SK-N-SH (cell line): ENCODE results near the gene LDLRAP1. TPM values are rescaled to one million over a fixed set of nuclear protein-coding genes. Genes with fewer than 3 reads are reported as not detected.

Experiments used
- CTCF ChIA-PET: fragments of 300-600, 350-600 bp; formaldehyde crosslinking; extraction: SDS; loops from one replicate; lab custom pipeline; 2021; lab: Yijun Ruan, JAX
- POLR2A ChIA-PET: fragments of 350-600 bp; sonication (Branson Sonifier 250); formaldehyde crosslinking; extraction: SDS; loops from one replicate; lab custom pipeline; 2020; ENCODE audit warnings: antibody characterized with exemption, inconsistent platforms; lab: Yijun Ruan, JAX
- DNase-seq: peaks from one replicate; pipeline ENCODE4 v3.0.0; 2012
- H2AFZ ChIP-seq: fragments of 200-600 bp; sonication (generic); 2 replicates; pipeline ENCODE4 v1.8.1; 2016; ENCODE audit warnings: antibody characterized with exemption, mild to moderate bottlenecking, low read depth
- H3F3A ChIP-seq: fragments of 200-600 bp; sonication (generic); replicated peaks from 2 replicates; pipeline ENCODE3; 2016; ENCODE audit warnings: antibody characterized with exemption, mild to moderate bottlenecking; ENCODE audit not compliant: insufficient read depth
- H3K27ac ChIP-seq, 2 experiments: fragments of 200-500 bp in 1 of 2; fragments of 200-600 bp in 1 of 2; sonication (Bioruptor generic) in 1 of 2; sonication (generic), shearing (Covaris generic) in 1 of 2; 2 replicates each; pipeline versions ENCODE4 v1.5.1 to v1.6.1; 2014 to 2016; ENCODE audit warnings: low read depth in 2 of 2, inconsistent platforms in 1 of 2, low read length in 1 of 2, mild to moderate bottlenecking in 1 of 2, mixed read lengths in 1 of 2
- H3K27me3 ChIP-seq: fragments of 200-600 bp; sonication (generic), shearing (Covaris generic); 2 replicates; pipeline ENCODE4 v1.6.1; 2016; ENCODE audit warnings: mixed run types; ENCODE audit not compliant: insufficient read depth
- H3K36me3 ChIP-seq, 2 experiments: fragments of 200-500 bp in 1 of 2; fragments of 200-600 bp in 1 of 2; sonication (Bioruptor generic) in 1 of 2; sonication (generic) in 1 of 2; replicated peaks in 1 of 2; 2 replicates each; pipeline versions ENCODE3 to v1.5.1; 2014 to 2016; ENCODE audit warnings: low read length in 1 of 2, mild to moderate bottlenecking in 1 of 2; ENCODE audit not compliant: insufficient read depth in 2 of 2, control insufficient read depth in 1 of 2
- H3K4me1 ChIP-seq, 2 experiments: fragments of 200-500 bp in 1 of 2; fragments of 200-600 bp in 1 of 2; sonication (Bioruptor generic) in 1 of 2; sonication (generic), shearing (Covaris generic) in 1 of 2; 2 replicates each; pipeline versions ENCODE4 v1.5.1 to v1.6.1; 2014 to 2016; ENCODE audit warnings: low read depth in 1 of 2, low read length in 1 of 2, mixed run types in 1 of 2; ENCODE audit not compliant: insufficient read depth in 2 of 2, control insufficient read depth in 1 of 2
- H3K4me2 ChIP-seq: fragments of 200-600 bp; sonication (generic), shearing (Covaris generic); 2 replicates; pipeline ENCODE4 v1.6.1; 2017; ENCODE audit warnings: mixed run types
- H3K4me3 ChIP-seq, 2 experiments: fragments of 200-500 bp in 1 of 2; fragments of 200-600 bp in 1 of 2; sonication (Bioruptor generic) in 1 of 2; sonication (generic), shearing (Covaris generic) in 1 of 2; 2 replicates each; pipeline versions ENCODE4 v1.5.1 to v1.8.1; 2014 to 2016; ENCODE audit warnings: low read depth in 2 of 2, inconsistent platforms in 1 of 2, low read length in 1 of 2, mild to moderate bottlenecking in 1 of 2, mixed read lengths in 1 of 2, moderate library complexity in 1 of 2
- H3K79me2 ChIP-seq: fragments of 200-600 bp; sonication (generic); 2 replicates; pipeline ENCODE4 v1.8.1; 2017; ENCODE audit warnings: mild to moderate bottlenecking; ENCODE audit not compliant: insufficient read depth
- H3K9ac ChIP-seq: fragments of 200-600 bp; sonication (generic); 2 replicates; pipeline ENCODE4 v1.6.1; 2017; ENCODE audit warnings: mixed run types
- H3K9me2 ChIP-seq: fragments of 200-600 bp; sonication (generic); 2 replicates; pipeline ENCODE4 v1.6.1; 2017; ENCODE audit warnings: mixed run types
- H3K9me3 ChIP-seq: fragments of 200-600 bp; sonication (generic); 2 replicates; pipeline ENCODE4 v1.6.1; 2017; ENCODE audit warnings: mixed run types, mild to moderate bottlenecking, moderate library complexity
- H4K20me1 ChIP-seq: fragments of 200-600 bp; sonication (generic); 2 replicates; pipeline ENCODE4 v1.6.1; 2017; ENCODE audit warnings: mild to moderate bottlenecking, mixed run types; ENCODE audit not compliant: insufficient read depth
- CHD2 ChIP-seq: fragments of 150-350 bp; IDR thresholded peaks from 2 replicates; pipeline ENCODE4 v1.6.1; 2018; ENCODE audit warnings: low read length; ENCODE audit not compliant: partially characterized antibody
- EP300 ChIP-seq, 2 experiments: IDR thresholded peaks; 2 replicates each; pipeline versions ENCODE4 v1.4.0 to v1.6.1; 2012; ENCODE audit warnings: borderline replicate concordance in 1 of 2, low read depth in 1 of 2, low read length in 1 of 2
- FOSL2 ChIP-seq: IDR thresholded peaks from 2 replicates; pipeline ENCODE4 v1.4.0; 2012; ENCODE audit warnings: low read depth, mild to moderate bottlenecking, moderate library complexity, borderline replicate concordance
- GATA2 ChIP-seq: sonication (generic); formaldehyde crosslinking; IDR thresholded peaks from 2 replicates; pipeline ENCODE4 v1.5.0; 2020; ENCODE audit warnings: mild to moderate bottlenecking, missing genetic modification reagents
- MXI1 ChIP-seq: IDR thresholded peaks from 2 replicates; pipeline ENCODE4 v1.6.1; 2012; ENCODE audit warnings: mild to moderate bottlenecking, low read depth, low read length, improper control_type of control experiment
- NFIC ChIP-seq: IDR thresholded peaks from 2 replicates; pipeline ENCODE4 v1.4.0; 2012; ENCODE audit warnings: borderline replicate concordance
- PBX3 ChIP-seq: IDR thresholded peaks from 2 replicates; pipeline ENCODE4; 2012
- REST ChIP-seq: IDR thresholded peaks from 2 replicates; pipeline ENCODE4 v1.6.1; 2012; ENCODE audit warnings: mild to moderate bottlenecking, low read depth, low read length, moderate library complexity
- RXRA ChIP-seq: IDR thresholded peaks from 2 replicates; pipeline ENCODE4 v1.4.0; 2012; ENCODE audit warnings: low read depth, mild to moderate bottlenecking, borderline replicate concordance
- TAF1 ChIP-seq: IDR thresholded peaks from 2 replicates; pipeline ENCODE4 v1.6.1; 2012; ENCODE audit warnings: low read depth, mild to moderate bottlenecking, low read length, moderate library complexity, borderline replicate concordance
- USF2 ChIP-seq: fragments of 150-350 bp; IDR thresholded peaks from 2 replicates; pipeline ENCODE4 v1.6.1; 2017; ENCODE audit warnings: antibody characterized with exemption, low read length, low read depth, borderline replicate concordance
- YY1 ChIP-seq: IDR thresholded peaks from 2 replicates; pipeline ENCODE4 v1.4.0; 2012; ENCODE audit warnings: low read depth, mild to moderate bottlenecking
- WGBS: methylation state at CpG from one replicate; pipeline ENCODE4 v1.1.6; 2017; ENCODE audit warnings: low lambda C conversion rate; 5-methylcytosine and 5-hydroxymethylcytosine counted together
- polyA plus RNA-seq, 3 experiments: library from polyadenylated mRNA; depleted of rRNA; stranded (reverse); fragments of >200 nt; gene quantifications; 2 replicates each; pipeline ENCODE4 v1.2.3, GENCODE V29; 2012
- TF ChIP-seq, protein P1 (sequence below): IDR thresholded peaks from 2 replicates; pipeline ENCODE4 v1.4.0; 2012; ENCODE audit warnings: low read depth, borderline replicate concordance

The LDLRAP1 gene
- polyA plus RNA-seq, 1 of the 3 experiments (the other 2 are of a cell fraction): 19.1 TPM

DNA sequence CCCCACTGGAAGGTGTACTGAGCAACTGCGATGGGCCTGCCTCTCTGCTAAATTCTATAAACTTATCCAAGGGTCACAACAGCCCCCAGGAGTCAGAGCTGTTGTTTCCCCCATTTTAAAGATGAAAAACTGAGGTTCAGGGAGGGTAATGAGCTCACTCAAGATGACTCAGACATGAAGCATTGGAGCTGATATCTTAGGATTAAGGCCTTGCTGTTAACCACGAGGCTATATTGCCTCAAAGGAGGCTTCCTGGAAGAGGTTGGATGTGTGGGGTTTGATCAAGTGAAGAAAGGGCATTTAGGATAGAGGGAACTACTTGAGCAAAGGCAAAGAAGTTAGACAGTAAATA lies 6.7 kb downstream of the LDLRAP1 start:
- no peaks in the 10 kb centered on the region for H3K9me3 ChIP-seq
- no peak overlapping the region for H3K4me2 ChIP-seq
- no peak overlapping the region for H3K4me3 ChIP-seq
- H3K9me2 ChIP-seq: no peaks in the 10 kb centered on the region
- ChIA-PET POLR2A (no interaction called here), CTCF (interaction anchor here (1.0 to 3.3 kb wide), 4 partner anchors 16 to 29 kb away, joined by 4 to 15 read pairs (median 7); no protein-coding TSS in a partner anchor)
- no peak overlapping the region for H2AFZ ChIP-seq
- H3F3A ChIP-seq: no peaks in the 10 kb centered on the region
- peaks cover 44% of the 10 kb centered on the region; the same call in 1 of the 2 replicates for H3K79me2 ChIP-seq
- DNase-seq: no peak
- peaks cover 40% of the 10 kb centered on the region for H4K20me1 ChIP-seq
- H3K27ac ChIP-seq: no peak overlapping the region
- H3K4me1 ChIP-seq: peaks cover 0 to 9% of the 10 kb centered on the region in 2 experiments; a peak in 1 of 4 replicates
- TF ChIP-seq FOSL2: no peak; the same call in 1 of the 2 replicates
- TF ChIP-seq NFIC: no peak
- TF ChIP-seq RXRA: no peak
- no peak for TF ChIP-seq REST
- TF ChIP-seq YY1: no peak
- WGBS: 77% methylated on average over 2 of the region's 2 CpGs
- no peaks in the 10 kb centered on the region for H3K27me3 ChIP-seq
- H3K36me3 ChIP-seq: no peaks in the 10 kb centered on the region
- no peak overlapping the region for H3K9ac ChIP-seq

- H4K20me1 ChIP-seq: peaks cover 34% of the 10 kb centered on the region
- peaks cover 37% of the 10 kb centered on the region; the same call in 1 of the 2 replicates for H3K79me2 ChIP-seq
- no peak overlapping the region for H3K4me2 ChIP-seq
- no peak overlapping the region for H3K4me3 ChIP-seq
- DNase-seq: no peak
- no peaks in the 10 kb centered on the region for H3K36me3 ChIP-seq
- peaks cover 0 to 9% of the 10 kb centered on the region in 2 experiments; a peak in 1 of 4 replicates for H3K4me1 ChIP-seq
- no peak overlapping the region for H3K27ac ChIP-seq
- CTCF ChIA-PET: interaction anchor here (1.0 to 1.9 kb wide), 4 partner anchors 15 to 31 kb away, joined by 3 to 5 read pairs (median 4); no protein-coding TSS in a partner anchor
- H3F3A ChIP-seq: no peaks in the 10 kb centered on the region
- H3K9ac ChIP-seq: no peak overlapping the region
- H3K9me2 ChIP-seq: no peaks in the 10 kb centered on the region
- WGBS: 90% methylated on average over 3 of the region's 3 CpGs
- H3K27me3 ChIP-seq: no peaks in the 10 kb centered on the region
- no peak overlapping the region for H2AFZ ChIP-seq
- POLR2A ChIA-PET: no interaction called here
- H3K9me3 ChIP-seq: no peaks in the 10 kb centered on the region
- no peak for TF ChIP-seq FOSL2
- TF ChIP-seq, protein P1, sequence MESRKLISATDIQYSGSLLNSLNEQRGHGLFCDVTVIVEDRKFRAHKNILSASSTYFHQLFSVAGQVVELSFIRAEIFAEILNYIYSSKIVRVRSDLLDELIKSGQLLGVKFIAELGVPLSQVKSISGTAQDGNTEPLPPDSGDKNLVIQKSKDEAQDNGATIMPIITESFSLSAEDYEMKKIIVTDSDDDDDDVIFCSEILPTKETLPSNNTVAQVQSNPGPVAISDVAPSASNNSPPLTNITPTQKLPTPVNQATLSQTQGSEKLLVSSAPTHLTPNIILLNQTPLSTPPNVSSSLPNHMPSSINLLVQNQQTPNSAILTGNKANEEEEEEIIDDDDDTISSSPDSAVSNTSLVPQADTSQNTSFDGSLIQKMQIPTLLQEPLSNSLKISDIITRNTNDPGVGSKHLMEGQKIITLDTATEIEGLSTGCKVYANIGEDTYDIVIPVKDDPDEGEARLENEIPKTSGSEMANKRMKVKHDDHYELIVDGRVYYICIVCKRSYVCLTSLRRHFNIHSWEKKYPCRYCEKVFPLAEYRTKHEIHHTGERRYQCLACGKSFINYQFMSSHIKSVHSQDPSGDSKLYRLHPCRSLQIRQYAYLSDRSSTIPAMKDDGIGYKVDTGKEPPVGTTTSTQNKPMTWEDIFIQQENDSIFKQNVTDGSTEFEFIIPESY: no peak
- no peak for TF ChIP-seq CHD2
- no peak for TF ChIP-seq PBX3
- no peak for TF ChIP-seq EP300 (IDR thresholded peaks at IDR 0.05; ENCODE audit: borderline replicate concordance in 1 of 2, low read depth in 1 of 2, low read length in 1 of 2)
- no peak for TF ChIP-seq REST
- TF ChIP-seq USF2: no peak
- no peak for TF ChIP-seq TAF1
- TF ChIP-seq GATA2 (CRISPR knock-in tag): no peak
- TF ChIP-seq MXI1: no peak
Measured at GRCh38 chr1:25550683-25551310, 7.4 kb downstream of the LDLRAP1 start.
